HepG2 (cell line): ENCODE measurements around the gene NSUN3. TPM values are rescaled to one million over a fixed set of nuclear protein-coding genes. Genes with fewer than 3 reads are reported as not detected.

Source experiments
- ATAC-seq: fragments of 200-7000 bp; cut with Tn5 transposase; 3 replicates; pipeline ENCODE4 v1.9.1; 2020; ENCODE audit warnings: mild to moderate bottlenecking, moderate library complexity
- BruUV-seq: library from RNA; stranded (reverse); fragments of 400-500 nt; replicated peaks from 2 replicates; lab custom pipeline; 2021; lab: Mats Ljungman, UMichigan
- CTCF ChIA-PET: fragments of 300-600 bp; formaldehyde crosslinking; extraction: SDS; loops from one replicate; lab custom pipeline; 2021; ENCODE audit warnings: low total read pairs, inconsistent platforms, low intra/inter-chr PET ratio; lab: Yijun Ruan, JAX
- POLR2A ChIA-PET: fragments of 350-600 bp; sonication (Branson Sonifier 250); formaldehyde crosslinking; loops from one replicate; lab custom pipeline; 2020; ENCODE audit warnings: antibody characterized with exemption, inconsistent platforms; lab: Yijun Ruan, JAX
- DNase-seq: peaks from one replicate; pipeline ENCODE4 v3.0.0-alpha.2; 2015; ENCODE audit warnings: low spot score
- FAIRE-seq: peaks from 3 replicates; lab custom pipeline; 2011; peaks lifted over from hg19 to GRCh38; lab: Jason Lieb, UNC
- H2AFZ ChIP-seq: one replicate; pipeline ENCODE4 v1.6.1; 2011; ENCODE audit warnings: low read length, inconsistent platforms
- H3K27ac ChIP-seq: fragments of 300-600 bp; 3 replicates; pipeline ENCODE4 v1.8.0; 2011; ENCODE audit warnings: mixed run types, mild to moderate bottlenecking, mixed read lengths, low read length, inconsistent platforms; ENCODE audit not compliant: insufficient read depth; ENCODE audit errors: extremely low read length
- H3K27me3 ChIP-seq, 2 experiments: fragments of 200-600 bp in 1 of 2; 2 replicates in 1 of 2; 3 replicates in 1 of 2; pipeline versions ENCODE4 v1.6.0 to v1.8.0; 2011; ENCODE audit warnings: low read length in 2 of 2, mild to moderate bottlenecking in 2 of 2, moderate library complexity in 2 of 2, inconsistent platforms in 1 of 2; ENCODE audit not compliant: insufficient read depth in 2 of 2, control insufficient read depth in 1 of 2
- H3K36me3 ChIP-seq, 2 experiments: fragments of 200-600 bp in 1 of 2; replicated peaks in 1 of 2; 2 replicates in 1 of 2; 3 replicates in 1 of 2; pipeline versions ENCODE4 v1.5.1 to v1.8.0; 2011; ENCODE audit warnings: low read length in 2 of 2, inconsistent platforms in 1 of 2; ENCODE audit not compliant: insufficient read depth in 2 of 2, control insufficient read depth in 1 of 2
- H3K4me1 ChIP-seq: 2 replicates; pipeline ENCODE4 v1.5.1; 2012; ENCODE audit warnings: low read length, inconsistent platforms; ENCODE audit not compliant: insufficient read depth
- H3K4me2 ChIP-seq: 2 replicates; pipeline ENCODE4 v1.6.0; 2011; ENCODE audit warnings: low read depth, low read length, inconsistent platforms
- H3K4me3 ChIP-seq, 3 experiments: fragments of 200-600 bp in 1 of 3; sonication (generic), shearing (Covaris generic) in 1 of 3; replicated peaks in 1 of 3; 2 replicates each; pipeline ENCODE4 v1.5.1; 2011 to 2016; ENCODE audit warnings: low read length in 3 of 3, inconsistent platforms in 2 of 3, low read depth in 2 of 3, mild to moderate bottlenecking in 2 of 3, control low read depth in 1 of 3, mixed read lengths in 1 of 3; ENCODE audit not compliant: insufficient read depth in 1 of 3
- H3K79me2 ChIP-seq: one replicate; pipeline ENCODE4 v1.6.1; 2011; ENCODE audit warnings: low read length, inconsistent platforms; ENCODE audit not compliant: insufficient read depth
- H3K9ac ChIP-seq: 2 replicates; pipeline ENCODE4 v1.6.0; 2011; ENCODE audit warnings: mild to moderate bottlenecking, low read depth, low read length, inconsistent platforms; ENCODE audit not compliant: insufficient read depth
- H3K9me3 ChIP-seq: 2 replicates; pipeline ENCODE4 v1.5.1; 2012; ENCODE audit warnings: mild to moderate bottlenecking, low read length
- H4K20me1 ChIP-seq: 2 replicates; pipeline ENCODE4 v1.6.0; 2011; ENCODE audit warnings: inconsistent platforms, mild to moderate bottlenecking, low read length, moderate library complexity; ENCODE audit not compliant: insufficient read depth
- CBX2 ChIP-seq, 2 experiments: fragments of 200-600 bp in 1 of 2; sonication (generic); formaldehyde crosslinking in 1 of 2; IDR thresholded peaks; 2 replicates each; pipeline versions ENCODE4 v1.7.0 to v1.8.1; 2018 to 2022; ENCODE audit warnings: low read depth in 2 of 2, low read length in 1 of 2, mild to moderate bottlenecking in 1 of 2, missing genetic modification reagents in 1 of 2
- CHD2 ChIP-seq: IDR thresholded peaks from 2 replicates; pipeline ENCODE4 v1.6.1; 2011; ENCODE audit warnings: low read depth, low read length, improper control_type of control experiment
- ISL2 ChIP-seq: sonication (generic); formaldehyde crosslinking; IDR thresholded peaks from 2 replicates; pipeline ENCODE4 v1.5.0; 2020; ENCODE audit warnings: missing genetic modification reagents
- JUND ChIP-seq: sonication (generic); formaldehyde crosslinking; IDR thresholded peaks from 2 replicates; pipeline ENCODE4 v1.8.0; 2022; ENCODE audit warnings: mild to moderate bottlenecking, missing genetic modification reagents
- KLF15 ChIP-seq: sonication (generic); formaldehyde crosslinking; IDR thresholded peaks from 2 replicates; pipeline ENCODE4 v1.8.1; 2023; ENCODE audit warnings: borderline replicate concordance, mild to moderate bottlenecking, inconsistent platforms, missing genetic modification reagents, mixed read lengths
- PAXIP1 ChIP-seq: sonication (generic); formaldehyde crosslinking; conservative IDR thresholded peaks from 2 replicates; pipeline ENCODE4 v1.4.0; 2020; ENCODE audit warnings: mild to moderate bottlenecking, missing genetic modification reagents, moderate library complexity
- SOX5 ChIP-seq: IDR thresholded peaks from 2 replicates; pipeline ENCODE4 v1.6.1; 2016; ENCODE audit warnings: borderline replicate concordance
- ZBTB26 ChIP-seq: IDR thresholded peaks from 2 replicates; pipeline ENCODE4 v1.6.1; 2016; ENCODE audit warnings: missing compliant biosample characterization, missing genetic modification reagents, borderline replicate concordance
- ZNF18 ChIP-seq: sonication (generic); formaldehyde crosslinking; IDR thresholded peaks from 2 replicates; pipeline ENCODE4 v1.8.0; 2022; ENCODE audit warnings: mild to moderate bottlenecking, missing genetic modification reagents; ENCODE audit not compliant: insufficient replicate concordance
- ZNF207 ChIP-seq: fragments of 450-650 bp; IDR thresholded peaks from 2 replicates; pipeline ENCODE4 v1.6.1; 2016; ENCODE audit warnings: antibody characterized with exemption, borderline replicate concordance
- ZNF225 ChIP-seq: sonication (generic); formaldehyde crosslinking; IDR thresholded peaks from 2 replicates; pipeline ENCODE4 v1.4.0; 2020; ENCODE audit warnings: mild to moderate bottlenecking, missing genetic modification reagents
- ZNF280B ChIP-seq: sonication (generic); formaldehyde crosslinking; IDR thresholded peaks from 2 replicates; pipeline ENCODE4 v1.5.0; 2020; ENCODE audit warnings: missing genetic modification reagents, mild to moderate bottlenecking, borderline replicate concordance
- ZNF446 ChIP-seq: sonication (generic); formaldehyde crosslinking; IDR thresholded peaks from 2 replicates; pipeline ENCODE4 v1.5.0; 2020; ENCODE audit warnings: mild to moderate bottlenecking, missing genetic modification reagents
- ZNF563 ChIP-seq: sonication (generic); formaldehyde crosslinking; IDR thresholded peaks from 2 replicates; pipeline ENCODE4 v1.8.0; 2022; ENCODE audit warnings: mild to moderate bottlenecking, moderate library complexity, missing genetic modification reagents
- ZNF629 ChIP-seq: sonication (generic); formaldehyde crosslinking; conservative IDR thresholded peaks from 2 replicates; pipeline ENCODE4 v1.5.0; 2020; ENCODE audit warnings: missing genetic modification reagents
- ZNF740 ChIP-seq: sonication (generic); formaldehyde crosslinking; IDR thresholded peaks from 2 replicates; pipeline ENCODE4 v1.4.0; 2020; ENCODE audit warnings: missing genetic modification reagents
- ZNF775 ChIP-seq: sonication (generic); formaldehyde crosslinking; IDR thresholded peaks from 2 replicates; pipeline ENCODE4 v1.4.0; 2020; ENCODE audit warnings: missing genetic modification reagents, mild to moderate bottlenecking, moderate library complexity, borderline replicate concordance
- WGBS: methylation state at CpG from one replicate; pipeline ENCODE4 v1.1.6; 2017; ENCODE audit warnings: low lambda C conversion rate; 5-methylcytosine and 5-hydroxymethylcytosine counted together
- in situ Hi-C: cut with HindIII; loops from 2 replicates; pipeline ENCODE4 v1.10.0; 2017; ENCODE audit warnings: low pct_unique_long_range_greater_than_20kb; ENCODE audit not compliant: extremely low pct_ligation_motif_present
- intact Hi-C: fragments of 100-400 bp; cut with micrococcal nuclease; formaldehyde crosslinking; loops from one replicate; pipeline ENCODE4 v1.10.0; 2022; ENCODE audit not compliant: unreplicated experiment
- polyA plus RNA-seq, 8 experiments: library from polyadenylated mRNA; depleted of rRNA in 3 of 8; stranded (reverse) in 7 of 8; unstranded in 1 of 8; fragments of >200 nt; fragmentation: Illumina TruSeq in 4 of 8; extraction: Trizol in 4 of 8; gene quantifications; 2 replicates each; pipeline versions ENCODE4 v1.2.1 to v1.2.3, GENCODE V29; 2011 to 2016; ENCODE audit warnings: low read depth in 4 of 8, missing spikeins in 1 of 8, mixed read lengths in 1 of 8; ENCODE audit not compliant: insufficient read depth in 1 of 8
- total RNA-seq, 5 experiments: library from RNA; depleted of rRNA; stranded (reverse); fragments of >200 nt; fragmentation: Illumina TruSeq; extraction: Trizol; gene quantifications; 2 replicates each; pipeline ENCODE4 v1.2.3, GENCODE V29; 2016; ENCODE audit warnings: low read depth in 1 of 5

NSUN3 gene
- total and polyA plus RNA-seq, 2 of the 13 experiments (the other 11 are each of a cell fraction or from before 2014, with no cell fraction given), result 3.2 to 10.6 TPM

GRCh38 chr3:94089126-94089525, 26.3 kb downstream of the NSUN3 start:
- ATAC-seq (no peak), FAIRE-seq (no peak), DNase-seq (no peak)
- CTCF ChIA-PET, result no interaction called here
- Histone ChIP-seq H3K27me3 (no peaks in the 10 kb centered on the region), H3K79me2 (no peaks in the 10 kb centered on the region), H3K4me1 (no peaks in the 10 kb centered on the region), H3K9me3 (no peaks in the 10 kb centered on the region), H2AFZ (no peak overlapping the region), H3K27ac (no peak overlapping the region), H3K9ac (no peak overlapping the region), H3K36me3 (peaks cover 0 to 6% of the 10 kb centered on the region in 2 experiments; a peak in 2 of 5 replicates), H3K4me2 (no peak overlapping the region), H3K4me3 (no peak overlapping the region), H4K20me1 (no peaks in the 10 kb centered on the region)
- 91% methylated on average over 1 of the region's 1 CpG for WGBS
- in situ Hi-C loops, result no loop called here
- POLR2A ChIA-PET, result no interaction called here
- BruUV-seq, result no TSS peak
- intact Hi-C loops, result no loop called here
- TF ChIP-seq ZBTB26 (no peak), ZNF446 (CRISPR knock-in tag) (no peak), ZNF18 (CRISPR knock-in tag) (no peak), SOX5 (no peak), JUND (CRISPR knock-in tag) (no peak), ZNF629 (CRISPR knock-in tag) (no peak), ZNF207 (no peak), CHD2 (no peak), ZNF563 (CRISPR knock-in tag) (no peak), ISL2 (CRISPR knock-in tag) (no peak), ZNF775 (no peak), ZNF225 (no peak), CBX2 (IDR thresholded peaks at IDR 0.05; ENCODE audit: low read depth, low read length) (no peak), CBX2 (CRISPR knock-in tag; IDR thresholded peaks at IDR 0.05; ENCODE audit: low read depth) (no peak), ZNF740 (CRISPR knock-in tag) (no peak), PAXIP1 (CRISPR knock-in tag) (no peak), ZNF280B (CRISPR knock-in tag) (no peak), KLF15 (CRISPR knock-in tag) (no peak)
